SJCRH30 (cell line): ENCODE results near the gene RDX. TPM values are rescaled to one million over a fixed set of nuclear protein-coding genes. Genes with fewer than 3 reads are reported as not detected.

ENCODE experiments used
- DNase-seq, 2 experiments: peaks; one replicate each; pipeline ENCODE4 v3.0.0-alpha.2; 2015 to 2020
- H3K27ac ChIP-seq: fragments of 250-450 bp; sonication (Bioruptor Pico); 2 replicates; pipeline ENCODE4 v1.5.1; 2020; ENCODE audit warnings: mild to moderate bottlenecking, moderate library complexity
- H3K27me3 ChIP-seq: fragments of 250-450 bp; sonication (Bioruptor Pico); 2 replicates; pipeline ENCODE4 v1.5.1; 2020; ENCODE audit warnings: mild to moderate bottlenecking, moderate library complexity
- H3K36me3 ChIP-seq: fragments of 250-450 bp; sonication (Bioruptor Pico); 2 replicates; pipeline ENCODE4 v1.5.1; 2020; ENCODE audit warnings: mild to moderate bottlenecking, moderate library complexity
- H3K4me1 ChIP-seq: fragments of 250-450 bp; sonication (Bioruptor Pico); 2 replicates; pipeline ENCODE4 v1.5.1; 2020; ENCODE audit warnings: mild to moderate bottlenecking, moderate library complexity
- H3K4me3 ChIP-seq: fragments of 250-450 bp; sonication (Bioruptor Pico); 2 replicates; pipeline ENCODE4 v1.5.1; 2020; ENCODE audit warnings: mild to moderate bottlenecking, moderate library complexity
- H3K9me3 ChIP-seq: fragments of 250-450 bp; sonication (Bioruptor Pico); replicated peaks from 2 replicates; pipeline ENCODE4 v1.5.1; 2020; ENCODE audit warnings: mild to moderate bottlenecking, moderate library complexity
- total RNA-seq: library from RNA; depleted of rRNA; stranded (reverse); fragments of >200 nt; shearing (Covaris generic); gene quantifications from 2 replicates; pipeline ENCODE4 v1.2.3, GENCODE V29; 2014; rRNA removed

RDX gene
- total RNA-seq, result 85.8 and 97.9 TPM in 2 replicates

- H3K36me3 ChIP-seq, result no peaks in the 10 kb centered on the region
- H3K4me1 ChIP-seq, result peaks cover 7% of the 10 kb centered on the region; the same call in 1 of the 2 replicates
- H3K27ac ChIP-seq, result peak within 1 kb of the TSS; percentile 97
- H3K9me3 ChIP-seq, result no peaks in the 10 kb centered on the region
- DNase-seq, result peak; percentile 88
- peak within 1 kb of the TSS; percentile 97 for H3K4me3 ChIP-seq
- H3K27me3 ChIP-seq, result no peaks in the 10 kb centered on the region
These were observed at the start of gene RDX for GRCh38 chr11:110296226-110297075. TSS of gene RDX (minus strand) at chr11:110296614. CDS start at chr11:110279692, 16,922 bp downstream.

GRCh38 chr11:110345743-110346142 lies 49.3 kb upstream of the RDX start:
- no peak overlapping the region for H3K27ac ChIP-seq
- H3K9me3 ChIP-seq, result no peaks in the 10 kb centered on the region
- no peaks in the 10 kb centered on the region for H3K4me1 ChIP-seq
- no peaks in the 10 kb centered on the region for H3K36me3 ChIP-seq
- DNase-seq, result no peak
- H3K27me3 ChIP-seq, result no peaks in the 10 kb centered on the region
- no peak overlapping the region for H3K4me3 ChIP-seq

- no peak overlapping the region for H3K4me3 ChIP-seq
- no peak for DNase-seq
- H3K9me3 ChIP-seq, result no peaks in the 10 kb centered on the region
- H3K36me3 ChIP-seq, result no peaks in the 10 kb centered on the region
- no peaks in the 10 kb centered on the region for H3K27me3 ChIP-seq
- no peak overlapping the region for H3K27ac ChIP-seq
- no peaks in the 10 kb centered on the region; the same call in 1 of the 2 replicates for H3K4me1 ChIP-seq
These were observed 44.0 kb upstream of the RDX start for GRCh38 chr11:110340436-110340835.

- Histone ChIP-seq H3K4me3 (no peak overlapping the region), H3K4me1 (no peaks in the 10 kb centered on the region; the same call in 1 of the 2 replicates), H3K27me3 (no peaks in the 10 kb centered on the region), H3K27ac (no peak overlapping the region), H3K9me3 (no peaks in the 10 kb centered on the region), H3K36me3 (no peaks in the 10 kb centered on the region)
- no peak for DNase-seq
These were observed 43.2 kb upstream of the RDX start for GRCh38 chr11:110339456-110340250.

- DNase-seq, result no peak
- Histone ChIP-seq H3K4me1 (no peaks in the 10 kb centered on the region; the same call in 1 of the 2 replicates), H3K27ac (no peak overlapping the region), H3K4me3 (no peak overlapping the region), H3K9me3 (no peaks in the 10 kb centered on the region), H3K36me3 (no peaks in the 10 kb centered on the region), H3K27me3 (no peaks in the 10 kb centered on the region)
These were observed 42.3 kb upstream of the RDX start for GRCh38 chr11:110338684-110339083.

GRCh38 chr11:110337570-110338193 lies 41.3 kb upstream of the RDX start:
- H3K27ac ChIP-seq, result no peak overlapping the region
- H3K27me3 ChIP-seq, result no peaks in the 10 kb centered on the region
- no peak overlapping the region for H3K4me3 ChIP-seq
- no peaks in the 10 kb centered on the region; the same call in 1 of the 2 replicates for H3K4me1 ChIP-seq
- H3K36me3 ChIP-seq, result no peaks in the 10 kb centered on the region
- no peaks in the 10 kb centered on the region for H3K9me3 ChIP-seq
- peak in 1 of 2 experiments; percentile 16 for DNase-seq

GRCh38 chr11:110336054-110336453 lies 39.6 kb upstream of the RDX start:
- Histone ChIP-seq H3K27ac (no peak overlapping the region), H3K4me3 (no peak overlapping the region), H3K4me1 (no peaks in the 10 kb centered on the region; the same call in 1 of the 2 replicates), H3K9me3 (no peaks in the 10 kb centered on the region), H3K36me3 (no peaks in the 10 kb centered on the region), H3K27me3 (no peaks in the 10 kb centered on the region)
- DNase-seq, result no peak

GRCh38 chr11:110335358-110335757 lies 38.9 kb upstream of the RDX start:
- no peaks in the 10 kb centered on the region for H3K9me3 ChIP-seq
- H3K27ac ChIP-seq, result no peak overlapping the region
- DNase-seq, result no peak
- H3K4me3 ChIP-seq, result no peak overlapping the region
- H3K36me3 ChIP-seq, result no peaks in the 10 kb centered on the region
- H3K4me1 ChIP-seq, result no peaks in the 10 kb centered on the region; the same call in 1 of the 2 replicates
- no peaks in the 10 kb centered on the region for H3K27me3 ChIP-seq

- DNase-seq, result no peak
- Histone ChIP-seq H3K36me3 (no peaks in the 10 kb centered on the region), H3K27ac (no peak overlapping the region), H3K4me1 (no peaks in the 10 kb centered on the region), H3K4me3 (no peak overlapping the region), H3K9me3 (no peaks in the 10 kb centered on the region), H3K27me3 (no peaks in the 10 kb centered on the region)
These were observed 35.2 kb upstream of the RDX start for GRCh38 chr11:110331626-110332025.

GRCh38 chr11:110329445-110329844 lies 33.0 kb upstream of the RDX start:
- no peaks in the 10 kb centered on the region for H3K4me1 ChIP-seq
- H3K27ac ChIP-seq, result no peak overlapping the region

GRCh38 chr11:110327508-110327907 lies 31.1 kb upstream of the RDX start:
- no peak for DNase-seq
- Histone ChIP-seq H3K27ac (no peak overlapping the region), H3K9me3 (no peaks in the 10 kb centered on the region), H3K27me3 (no peaks in the 10 kb centered on the region), H3K4me1 (peaks cover 4% of the 10 kb centered on the region; the same call in 1 of the 2 replicates), H3K4me3 (no peak overlapping the region), H3K36me3 (no peaks in the 10 kb centered on the region)

More at GRCh38 chr11:110329445-110329844, 33.0 kb upstream of the RDX start:
- H3K36me3 ChIP-seq, result no peaks in the 10 kb centered on the region
- H3K9me3 ChIP-seq, result no peaks in the 10 kb centered on the region
- no peak for DNase-seq
- no peaks in the 10 kb centered on the region for H3K27me3 ChIP-seq
- H3K4me3 ChIP-seq, result no peak overlapping the region

- Histone ChIP-seq H3K36me3 (no peaks in the 10 kb centered on the region), H3K4me3 (no peak overlapping the region), H3K9me3 (no peaks in the 10 kb centered on the region), H3K27me3 (no peaks in the 10 kb centered on the region), H3K4me1 (peaks cover 9% of the 10 kb centered on the region), H3K27ac (peak overlapping the region; percentile 65)
- peak; percentile 59 to 86 for DNase-seq
These were observed 27.4 kb upstream of the RDX start for GRCh38 chr11:110323786-110324185.

- Histone ChIP-seq H3K27ac (no peak overlapping the region), H3K27me3 (no peaks in the 10 kb centered on the region), H3K9me3 (no peaks in the 10 kb centered on the region), H3K4me1 (peaks cover 23% of the 10 kb centered on the region), H3K4me3 (no peak overlapping the region), H3K36me3 (no peaks in the 10 kb centered on the region)
- DNase-seq, result no peak
These were observed 23.1 kb upstream of the RDX start for GRCh38 chr11:110319501-110319900.

GRCh38 chr11:110318638-110319404 lies 22.4 kb upstream of the RDX start:
- H3K27ac ChIP-seq, result no peak overlapping the region
- no peaks in the 10 kb centered on the region for H3K36me3 ChIP-seq
- no peaks in the 10 kb centered on the region for H3K9me3 ChIP-seq
- no peak overlapping the region for H3K4me3 ChIP-seq
- no peak for DNase-seq
- H3K27me3 ChIP-seq, result no peaks in the 10 kb centered on the region
- H3K4me1 ChIP-seq, result peaks cover 23% of the 10 kb centered on the region
